Dermis blood vessel endothelial cell (primary cell): ENCODE data around the gene UGDH. TPM values are rescaled to one million over a fixed set of nuclear protein-coding genes. Genes with fewer than 3 reads are reported as not detected.
"Not testable (repeated sequence)": the region's sequence is repeated elsewhere in the genome, so short reads cannot be mapped to it uniquely, and the experiment has no call there.

ENCODE experiments used
- DNase-seq: peaks from one replicate; pipeline ENCODE4 v3.0.0; 2010
- total RNA-seq: library from RNA; depleted of rRNA; stranded (reverse); fragments of >200 nt; gene quantifications from 2 replicates; pipeline ENCODE4 v1.2.3, GENCODE V29; 2014

UGDH gene
- total RNA-seq, 1 donor from 2014 or later, result 65.5 TPM

DNA sequence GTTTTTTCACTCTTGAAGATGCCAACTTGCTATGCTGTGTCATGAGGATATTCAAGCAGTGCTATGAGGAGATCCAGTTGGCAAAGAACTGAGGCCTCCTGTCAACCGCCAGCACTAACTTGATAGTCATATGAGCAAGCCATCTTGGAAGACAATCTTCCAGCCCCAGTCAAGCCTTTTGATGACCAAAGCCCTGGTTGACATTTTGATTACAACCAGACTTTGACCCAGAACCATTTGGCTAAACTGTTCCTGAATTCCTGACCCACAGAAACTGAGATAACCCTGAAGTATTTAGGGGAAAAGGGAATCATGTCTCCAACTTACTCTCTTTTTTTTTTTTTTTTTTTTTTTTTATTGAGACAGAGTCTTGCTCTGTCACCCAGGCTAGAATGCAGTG lies 32.9 kb downstream of the UGDH start:
- DNase-seq, result no peak

DNA sequence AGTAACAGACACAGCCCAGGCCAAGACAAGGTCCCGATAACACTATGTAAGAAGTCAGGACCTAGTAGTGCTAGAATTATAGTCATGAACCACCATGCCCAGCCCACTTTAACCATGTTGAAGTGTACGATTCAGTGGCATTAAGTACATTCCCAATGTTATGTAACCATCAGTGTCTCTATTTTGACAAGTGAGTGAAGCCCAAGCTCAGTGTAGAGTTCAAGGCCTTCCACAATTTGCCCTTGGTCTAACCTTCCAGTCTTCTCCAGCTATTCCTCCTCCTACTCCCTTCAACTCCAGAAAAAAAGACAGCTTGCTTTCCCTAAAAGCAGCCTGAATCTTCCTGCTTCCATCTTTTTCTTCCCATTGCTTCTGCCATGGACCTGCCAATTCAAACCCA lies 36.9 kb downstream of the UGDH start:
- DNase-seq, result no peak

DNA sequence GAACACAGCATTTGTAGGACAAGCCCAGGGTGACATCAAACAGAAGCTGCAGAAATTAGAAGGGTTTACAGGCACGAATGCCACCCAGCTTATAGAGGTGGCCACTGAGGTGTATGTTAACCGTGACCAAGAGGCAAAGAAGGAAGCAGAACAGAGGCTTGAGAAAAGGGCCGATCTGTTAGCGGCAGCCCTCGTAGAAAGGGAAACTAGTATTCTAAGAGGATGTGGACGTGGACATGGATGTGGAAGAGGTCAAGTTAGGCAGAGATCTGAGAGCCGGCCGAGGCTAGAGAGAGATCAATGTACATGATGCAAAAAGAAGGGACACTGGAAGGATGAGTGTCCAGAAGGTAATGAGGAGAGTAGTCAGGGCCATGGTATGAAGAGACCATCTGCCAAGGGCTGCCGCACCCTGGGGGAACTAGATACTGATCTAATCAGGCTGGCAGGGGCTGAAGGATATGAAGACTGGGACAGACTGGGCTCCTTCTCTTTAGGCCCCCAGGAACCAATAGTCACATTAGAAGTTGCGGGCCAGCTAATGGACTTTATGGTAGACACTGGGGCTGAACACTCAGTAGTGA lies 40.9 kb downstream of the UGDH start:
- no peak for DNase-seq

DNA sequence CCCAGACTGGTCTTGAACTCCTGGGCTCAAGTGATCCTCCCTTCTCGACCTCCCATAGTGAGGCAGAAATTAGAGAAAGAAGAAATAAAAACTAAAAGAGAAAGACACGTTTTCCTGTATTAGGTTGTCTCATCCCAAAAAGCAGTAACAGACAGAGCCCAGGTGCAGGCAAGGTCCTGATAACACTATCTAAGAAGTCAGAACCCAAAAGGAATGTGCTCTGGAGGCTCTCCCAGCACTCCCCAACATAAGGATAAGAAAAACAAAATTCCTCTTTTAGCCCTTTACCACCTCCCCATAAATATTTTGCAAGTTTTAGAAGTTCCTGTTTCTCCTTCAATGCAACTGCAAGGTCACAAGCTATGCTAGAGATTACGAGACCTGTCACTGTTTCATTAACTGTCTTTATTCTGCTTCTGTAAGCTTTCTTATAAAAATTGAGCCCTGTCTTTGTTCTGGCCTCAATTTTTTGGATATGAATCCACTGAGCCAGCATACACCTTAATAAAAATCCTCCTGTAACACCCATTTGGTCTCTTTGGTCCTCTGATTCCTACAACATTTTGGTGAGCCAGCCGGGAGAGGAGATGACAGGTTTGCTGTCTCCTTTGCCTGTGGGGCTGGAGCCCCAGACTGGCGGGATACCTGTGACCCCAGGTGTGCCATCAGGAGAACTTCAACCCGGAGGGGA lies 42.5 kb downstream of the UGDH start:
- no peak for DNase-seq

DNA sequence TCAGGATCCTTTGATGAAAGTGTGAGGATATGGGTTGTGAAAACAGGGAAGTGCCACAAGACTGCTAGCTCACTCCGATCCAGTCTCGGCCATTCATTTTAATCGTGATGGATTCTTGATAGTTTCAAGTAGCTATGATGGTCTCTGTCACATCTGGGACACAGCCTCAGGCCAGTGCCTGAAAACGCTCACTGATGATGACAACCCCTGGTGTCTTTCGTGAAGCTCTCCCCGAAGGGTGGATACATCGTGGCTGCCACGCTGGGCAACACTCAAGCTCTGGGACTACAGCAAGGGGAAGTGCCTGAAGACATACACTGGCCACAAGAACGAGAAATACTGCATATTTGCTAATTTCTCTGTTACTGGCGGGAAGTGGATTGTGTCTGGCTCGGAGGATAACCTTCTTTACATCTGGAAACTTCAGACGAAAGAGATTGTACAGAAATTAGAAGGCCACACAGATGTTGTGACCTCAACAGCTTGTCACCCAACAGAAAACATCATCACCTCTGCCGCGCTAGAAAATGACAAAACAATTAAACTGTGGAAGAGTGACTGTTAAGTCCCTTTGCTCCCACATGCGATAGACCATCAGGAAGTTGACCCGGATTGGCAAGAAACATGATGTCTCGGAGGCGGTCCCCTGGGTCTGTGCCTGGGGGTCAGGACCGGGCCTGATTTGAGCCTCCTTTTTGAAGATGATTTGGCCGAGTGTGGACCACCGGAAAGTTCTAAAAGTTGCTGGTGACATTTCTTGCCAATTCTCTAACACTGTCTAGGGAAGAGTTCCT lies 46.1 kb downstream of the UGDH start:
- no peak for DNase-seq

DNA sequence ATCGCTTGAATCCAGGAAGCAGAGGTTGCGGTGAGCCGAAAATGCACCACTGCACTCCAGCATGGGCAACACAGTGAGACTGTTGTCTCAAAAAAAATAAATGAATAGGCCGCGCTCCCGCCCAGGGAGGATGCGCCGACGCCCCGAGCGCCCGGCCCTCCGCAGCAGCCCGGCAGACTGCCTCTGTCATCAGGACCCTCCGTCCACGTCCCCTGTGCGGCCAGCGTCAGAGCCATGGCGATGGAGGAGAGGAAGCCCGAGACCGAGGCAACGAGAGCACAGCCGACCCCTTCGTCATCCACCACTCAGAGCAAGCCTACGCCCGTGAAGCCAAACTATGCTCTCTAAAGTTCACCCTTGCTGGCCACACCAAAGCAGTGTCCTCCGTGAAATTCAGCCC lies 47.0 kb downstream of the UGDH start:
- DNase-seq, result no peak

DNA sequence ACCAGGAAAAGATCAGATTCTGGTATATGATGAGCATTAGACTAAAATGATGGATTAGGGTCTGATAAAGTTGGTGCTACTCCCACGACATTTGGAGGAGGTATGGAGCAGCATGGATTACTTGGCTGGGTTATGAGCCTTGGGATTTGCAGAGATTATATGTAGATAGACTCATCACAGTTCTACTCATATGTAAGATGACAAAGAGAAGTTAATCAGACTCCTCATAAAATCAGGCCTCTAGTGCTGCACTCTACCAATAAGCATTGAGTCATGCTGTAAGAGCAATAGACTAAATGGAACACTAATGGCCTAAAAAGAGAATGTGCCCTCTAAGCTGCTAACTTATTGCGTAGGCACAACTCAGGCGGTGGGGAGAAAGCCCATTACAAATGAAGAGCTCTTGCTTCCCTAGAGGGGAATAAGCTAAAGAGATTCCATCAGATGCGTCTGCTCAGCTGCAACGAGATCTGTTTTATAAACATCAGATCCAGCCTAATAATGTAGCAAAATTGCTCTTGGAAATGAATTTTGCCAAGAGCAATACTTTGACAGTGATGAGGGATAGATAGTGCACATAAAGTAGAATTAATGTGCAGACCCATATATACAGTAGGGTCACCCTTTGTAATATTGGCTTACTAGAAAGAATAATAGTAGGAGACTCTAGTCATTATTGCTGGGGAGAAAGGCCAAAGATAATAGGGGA lies 50.9 kb downstream of the UGDH start:
- no peak for DNase-seq

DNA sequence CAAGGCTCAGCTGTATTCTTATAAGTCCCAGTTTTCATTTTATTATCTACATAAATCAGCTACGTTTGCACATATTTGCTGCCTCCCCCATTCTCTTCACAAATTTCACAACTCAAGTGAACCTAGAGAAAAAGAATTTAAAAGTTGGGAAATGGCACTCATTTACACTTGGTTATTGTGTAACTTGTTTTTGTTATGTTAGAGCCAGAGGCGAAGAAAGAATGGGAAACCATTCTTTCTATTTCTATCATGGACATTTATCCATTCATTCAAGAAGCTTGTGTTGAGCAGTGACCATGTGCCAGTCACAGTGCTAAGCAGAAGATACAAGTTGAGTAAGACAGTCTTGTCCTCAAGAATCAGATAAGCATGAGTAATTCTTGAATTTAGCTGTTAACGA lies 54.8 kb downstream of the UGDH start:
- no peak for DNase-seq

DNA sequence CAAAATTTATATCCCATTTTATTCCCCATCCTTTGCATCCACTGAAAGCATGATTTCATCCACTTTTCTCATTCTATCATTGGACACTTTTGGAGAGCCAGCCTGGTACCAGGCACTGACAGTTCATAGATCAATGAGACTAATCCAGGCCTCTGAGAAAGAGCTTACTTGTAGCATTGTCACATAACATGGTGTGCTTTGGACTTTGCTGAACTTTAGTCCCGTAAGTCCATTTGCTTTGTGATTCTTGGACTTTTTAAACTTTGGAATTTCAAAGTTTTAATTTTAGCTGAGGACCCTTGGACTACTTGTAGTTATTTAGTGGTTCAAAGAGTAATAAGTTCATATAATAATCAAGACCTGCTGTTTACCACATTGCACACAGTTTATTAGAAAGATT lies 56.8 kb downstream of the UGDH start:
- DNase-seq, result no peak

DNA sequence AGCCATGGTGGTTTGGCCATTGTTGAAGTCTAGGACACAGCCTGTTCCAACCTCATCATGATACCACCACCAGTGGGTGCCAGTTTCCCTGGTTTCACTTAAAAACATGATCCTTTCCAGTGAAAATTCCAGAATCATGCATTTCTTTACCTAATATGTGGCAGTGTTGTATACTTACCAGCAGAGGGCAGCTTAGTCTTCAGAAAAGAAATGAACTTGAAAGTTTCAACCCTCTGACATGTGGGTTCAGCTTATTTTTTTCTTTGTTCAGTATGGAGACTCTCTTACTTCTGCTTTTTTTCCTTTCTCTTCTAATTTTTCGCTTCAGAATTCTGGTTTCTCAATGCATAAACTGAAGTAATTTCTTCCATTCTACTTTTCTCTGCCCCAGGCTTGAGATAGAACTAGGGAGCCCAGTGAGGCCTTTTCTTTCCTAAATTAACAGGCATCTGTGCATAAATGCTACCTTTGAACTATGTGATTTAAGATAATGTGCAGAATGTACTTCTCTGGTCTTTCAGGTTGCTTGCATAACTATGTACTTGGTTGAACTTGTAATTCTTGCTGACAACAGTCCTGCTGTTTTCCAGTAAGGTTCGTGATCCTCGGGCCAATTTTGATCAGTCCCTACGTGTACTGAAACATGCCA lies 57.7 kb downstream of the UGDH start:
- peak; percentile 91 for DNase-seq

DNA sequence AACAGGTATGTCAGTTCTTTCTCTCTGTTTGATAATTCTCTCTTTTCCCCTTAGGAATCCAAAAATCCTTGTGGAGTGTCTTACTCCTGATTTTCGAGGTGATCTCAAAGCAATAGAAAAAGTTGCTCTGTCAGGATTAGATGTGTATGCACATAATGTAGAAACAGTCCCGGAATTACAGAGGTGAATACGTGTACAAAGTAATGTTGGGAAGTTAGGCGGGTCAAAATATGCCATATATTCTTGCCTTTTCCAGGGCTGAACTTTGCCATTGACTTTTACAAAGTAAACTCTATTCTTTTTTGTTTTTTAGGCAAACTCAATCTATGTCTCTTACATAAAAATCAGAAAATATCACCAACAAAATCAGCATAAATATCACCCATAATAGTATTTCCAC lies 59.8 kb downstream of the UGDH start:
- DNase-seq, result no peak

DNA sequence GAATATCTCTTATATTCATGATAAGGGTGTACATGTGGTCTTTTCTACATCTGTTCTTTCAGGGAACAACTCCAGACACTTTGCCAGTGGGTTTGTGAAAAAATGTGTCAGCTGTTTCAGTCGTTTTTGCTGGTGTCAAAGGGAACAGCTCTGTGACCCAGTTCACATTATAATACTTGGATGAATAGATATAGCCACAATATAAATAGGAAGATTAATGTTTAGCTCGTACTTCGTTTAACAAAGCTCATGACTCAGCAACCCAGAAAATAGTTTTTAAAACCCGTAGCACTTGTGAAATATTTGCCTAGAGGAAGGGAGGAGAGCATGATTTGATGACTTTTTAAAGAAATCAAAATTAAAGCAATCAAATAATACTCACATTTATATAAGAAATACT lies 60.5 kb downstream of the UGDH start:
- no peak for DNase-seq

DNA sequence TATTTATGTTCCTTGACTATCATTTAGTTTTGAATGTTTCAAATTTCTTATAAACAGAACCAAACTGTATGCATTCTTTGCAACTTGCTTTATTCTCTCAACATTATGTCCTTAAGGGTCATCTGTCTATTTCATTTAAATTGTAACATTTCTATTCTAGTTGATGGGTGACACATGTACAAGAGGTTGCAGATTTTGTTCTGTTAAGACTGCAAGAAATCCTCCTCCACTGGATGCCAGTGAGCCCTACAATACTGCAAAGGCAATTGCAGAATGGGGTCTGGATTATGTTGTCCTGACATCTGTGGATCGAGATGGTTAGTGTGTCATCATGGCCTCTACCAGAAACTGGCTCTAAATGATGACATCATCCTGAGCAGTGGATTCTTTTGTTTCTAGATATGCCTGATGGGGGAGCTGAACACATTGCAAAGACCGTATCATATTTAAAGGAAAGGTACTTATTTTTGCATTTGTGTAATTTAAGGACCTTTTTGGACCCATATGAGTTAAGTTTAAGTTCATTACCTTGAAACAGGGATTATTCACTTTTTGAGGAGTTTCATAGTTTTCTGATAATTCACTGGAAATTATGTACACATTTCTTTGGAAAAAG lies 62.2 kb downstream of the UGDH start:
- peak; percentile 87 for DNase-seq

DNA sequence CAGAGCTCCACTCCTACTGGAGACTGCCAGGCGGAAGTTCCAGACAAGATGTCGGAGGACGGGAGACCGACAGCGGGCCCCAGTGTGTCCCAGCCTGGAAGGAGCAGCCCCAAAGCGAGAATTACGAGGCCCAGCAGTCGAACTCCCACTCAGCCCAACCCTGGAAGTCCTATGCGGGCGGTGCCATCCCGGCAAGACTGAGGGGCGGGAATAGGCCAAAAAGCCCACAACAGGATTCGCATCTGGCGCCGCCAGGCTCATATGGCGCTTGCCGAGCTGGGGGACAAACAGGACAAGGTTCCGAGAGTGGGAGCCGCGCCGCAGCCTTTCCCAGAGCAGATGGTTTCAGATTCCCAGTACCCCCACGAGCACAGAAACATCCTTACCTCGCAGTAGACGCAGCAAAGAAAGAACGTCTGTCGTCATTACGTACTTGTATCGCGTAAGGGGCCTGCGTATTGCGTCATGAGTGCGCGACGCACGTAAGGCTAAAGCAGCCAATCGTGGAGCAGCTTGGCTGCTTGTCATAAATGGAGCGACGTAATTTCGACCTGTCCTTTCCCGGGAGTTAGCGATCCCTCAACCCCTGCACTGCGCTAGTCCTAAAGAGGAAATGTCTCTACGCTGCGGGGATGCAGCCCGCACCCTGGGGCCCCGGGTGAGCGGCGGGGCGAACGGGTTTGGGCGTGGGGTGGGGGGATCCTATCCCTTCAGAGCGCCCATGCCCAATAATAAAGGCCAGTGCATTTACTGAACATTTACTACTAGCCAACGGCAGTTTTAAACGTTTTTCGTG lies 68.5 kb downstream of the UGDH start, which contains the start of the genes LIAS and RPL9:
Gene LIAS (plus strand): TSS at position 552 of the 796 bp plus-strand sequence. CDS start 62 bp downstream, at position 614.
Gene RPL9 (minus strand): TSS at position 418 of the 796 bp plus-strand sequence. CDS start 483 bp downstream, outside the sequence.
- peak; percentile 100 for DNase-seq

DNA sequence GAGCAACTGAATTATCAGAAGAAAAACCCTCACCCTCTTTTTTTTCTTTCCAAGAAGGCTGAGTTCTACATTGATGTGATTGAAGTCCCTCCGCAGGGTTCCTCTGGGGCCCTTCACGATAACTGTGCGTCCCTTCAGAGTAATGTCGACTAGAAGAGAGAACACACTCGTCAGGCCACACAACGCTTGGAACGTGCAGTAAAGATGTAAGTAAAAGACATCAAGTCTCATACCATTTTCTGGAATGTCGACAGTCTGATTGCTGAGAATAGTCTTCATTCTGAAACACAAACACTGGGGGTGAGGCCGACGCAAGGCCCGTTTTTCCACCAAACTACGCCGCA lies 69.1 kb downstream of the UGDH start:
- DNase-seq, result not testable (repeated sequence)

DNA sequence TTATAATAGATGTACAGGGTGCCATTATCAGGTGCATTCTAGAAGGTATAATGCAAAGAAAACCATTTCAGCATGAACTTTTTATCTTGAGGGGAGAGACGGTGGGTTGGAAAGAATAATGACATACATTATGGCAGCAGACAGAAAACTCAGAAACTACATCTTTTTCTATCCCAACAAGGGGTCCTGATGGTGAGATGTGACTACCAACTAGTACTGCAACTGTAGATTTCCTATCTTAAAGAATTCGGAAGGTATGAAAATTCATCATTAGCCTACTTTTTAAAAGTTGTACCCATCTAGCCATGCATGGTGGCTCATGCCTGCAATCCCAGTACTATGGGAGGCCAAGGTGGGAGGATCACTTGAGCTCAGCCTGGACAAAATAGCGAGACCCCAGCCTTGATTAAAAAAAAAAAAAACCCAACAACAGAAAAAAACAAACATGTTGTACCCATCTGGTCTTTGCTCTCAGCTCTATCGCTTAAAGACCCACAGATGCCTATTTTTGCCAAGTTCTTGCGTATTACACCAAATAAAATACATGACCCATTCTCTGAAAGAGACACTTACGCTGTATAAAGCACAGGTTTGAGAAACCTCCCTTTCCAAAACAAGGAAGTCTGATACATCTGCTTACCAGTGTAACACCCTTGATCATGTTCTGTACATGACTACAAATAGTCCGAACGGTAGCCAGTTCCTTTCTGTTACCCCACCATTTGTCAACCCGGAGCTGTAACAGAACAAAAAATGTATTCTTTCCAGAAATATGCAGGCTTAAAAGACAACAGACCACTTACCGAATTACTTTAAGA lies 70.1 kb downstream of the UGDH start:
- no peak for DNase-seq

DNA sequence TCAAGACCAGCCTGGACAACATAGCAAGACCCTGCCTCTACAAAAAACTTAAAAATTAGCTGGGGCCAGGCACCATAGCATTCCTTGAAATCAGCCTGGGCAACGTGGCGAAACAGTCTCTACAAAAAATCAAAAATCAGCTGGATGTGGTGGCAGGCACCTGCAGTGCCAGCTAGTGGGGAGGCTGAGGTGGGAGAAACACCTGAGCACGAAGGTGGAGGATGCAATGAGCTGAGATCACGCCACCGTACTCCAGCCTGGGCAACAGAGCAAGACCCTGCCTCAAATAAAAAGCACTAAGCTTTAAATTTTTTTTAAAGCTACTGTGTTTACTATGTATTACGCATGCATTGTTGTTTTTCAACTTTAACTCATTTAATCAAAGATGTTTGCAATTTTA lies 71.8 kb downstream of the UGDH start:
- DNase-seq, result no peak

DNA sequence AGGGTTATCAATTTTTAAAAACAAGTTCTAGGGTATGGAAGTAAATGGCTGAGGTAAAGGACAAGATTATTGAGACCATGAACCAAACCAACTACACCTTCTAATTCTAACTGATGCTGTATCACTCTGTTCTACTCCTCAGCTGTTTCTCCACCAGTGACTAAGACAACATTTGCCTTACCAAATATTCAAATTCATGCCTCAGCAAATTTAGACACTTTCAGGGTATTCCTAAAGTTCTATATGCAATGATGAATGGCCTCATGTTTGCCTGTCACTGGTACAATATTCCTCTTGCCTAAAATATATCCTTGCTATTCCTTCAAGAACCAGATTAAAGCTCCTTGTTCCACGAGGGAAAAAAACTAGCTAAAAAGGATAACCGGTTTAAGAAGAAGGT lies 73.5 kb downstream of the UGDH start:
- no peak for DNase-seq

DNA sequence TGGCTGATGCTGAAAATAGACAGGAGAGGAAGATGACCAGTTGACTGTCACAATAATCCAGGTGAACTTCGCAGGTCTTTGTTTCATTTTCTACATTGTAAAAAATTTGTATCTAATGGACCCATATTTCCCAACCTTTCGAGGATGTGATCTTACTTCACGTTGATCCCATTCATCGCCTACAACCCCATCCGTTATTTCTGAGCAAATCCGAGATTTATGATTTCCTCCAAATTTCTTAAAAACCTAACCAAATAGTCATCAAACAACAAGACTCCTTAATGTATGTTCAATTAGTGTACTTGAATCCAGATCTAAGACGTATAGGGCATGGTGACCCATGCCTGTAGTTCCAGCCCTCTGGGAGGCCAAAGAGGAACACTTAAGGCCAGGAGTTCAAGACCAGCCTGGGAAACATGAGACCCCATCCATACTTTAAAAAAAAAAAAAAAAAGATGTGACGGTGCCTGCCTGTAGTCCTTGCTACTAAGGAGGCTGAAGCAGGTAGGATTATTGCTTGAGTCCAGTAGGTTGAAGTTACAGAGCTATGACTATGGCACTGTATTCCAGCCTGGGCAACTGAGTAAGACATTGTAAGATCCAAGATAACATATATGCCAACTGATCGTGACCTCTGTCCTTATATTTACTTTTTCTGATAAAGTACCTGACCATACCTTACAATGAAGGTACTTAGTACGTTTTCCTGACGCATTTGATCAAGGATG lies 74.2 kb downstream of the UGDH start:
- DNase-seq, result no peak
